Stimulated activated naive CD4-positive, alpha-beta T cell treated with Interleukin-2 at 50 U/mL for 16 hours (primary cell): ENCODE results near the gene SLC35A1.

Source experiments
- DNase-seq: peaks from one replicate; lab custom pipeline; 2025; lab: John Stamatoyannopoulos, UW

Gene SLC35A1

DNA sequence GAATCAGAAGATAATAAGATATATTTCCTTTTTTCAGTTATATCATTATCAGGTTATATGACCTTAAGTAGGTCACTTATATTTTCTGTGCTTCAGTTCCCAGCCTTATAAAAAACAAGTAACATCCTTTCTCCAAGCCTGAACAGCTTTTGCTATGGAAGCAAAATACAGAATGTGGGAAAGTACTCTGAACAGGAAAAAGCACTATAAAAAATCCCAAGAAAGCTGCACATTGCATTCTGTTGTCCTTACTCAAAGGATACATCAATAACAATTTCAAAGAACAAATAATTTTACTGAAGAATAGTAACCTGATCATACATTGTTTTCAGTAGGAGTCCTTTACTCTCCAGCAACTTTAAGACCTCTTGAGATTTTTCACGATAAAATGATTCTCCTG lies 56.4 kb downstream of the SLC35A1 start:
- no peak for DNase-seq

DNA sequence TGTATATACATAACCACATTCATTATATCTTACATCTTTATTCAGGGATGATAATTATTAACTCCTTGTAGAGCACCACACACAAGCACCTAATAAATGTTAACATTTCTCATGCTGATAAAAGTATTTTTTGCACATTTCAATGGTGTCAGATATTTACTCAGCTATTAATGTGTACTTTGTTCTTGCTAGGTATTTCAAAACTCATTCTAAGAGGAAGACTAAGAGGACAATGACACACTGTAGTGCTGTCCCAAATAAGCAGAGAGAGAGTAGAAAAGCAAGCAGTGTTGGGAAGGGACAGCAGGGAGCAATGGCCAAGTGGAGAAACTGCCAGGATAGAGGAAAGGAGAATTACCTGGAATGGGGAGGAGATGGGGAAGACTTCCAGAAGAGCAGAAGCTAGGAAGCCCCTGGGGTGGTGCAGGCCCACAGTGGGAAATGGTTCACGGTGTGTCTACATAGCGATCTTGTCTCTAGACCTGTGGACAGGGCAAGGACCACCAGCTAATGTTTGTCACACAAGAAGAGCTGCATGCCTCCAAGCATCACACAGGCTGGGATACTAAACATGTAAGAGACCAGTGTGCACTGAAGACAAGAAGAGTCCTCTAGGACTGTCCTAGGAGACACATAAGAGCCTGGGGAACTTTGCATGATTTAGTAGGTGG lies 61.7 kb downstream of the SLC35A1 start:
- DNase-seq = no peak

- DNase-seq = no peak
Measured at GRCh38 chr6:87538510-87539260, 65.9 kb downstream of the SLC35A1 start.

DNA sequence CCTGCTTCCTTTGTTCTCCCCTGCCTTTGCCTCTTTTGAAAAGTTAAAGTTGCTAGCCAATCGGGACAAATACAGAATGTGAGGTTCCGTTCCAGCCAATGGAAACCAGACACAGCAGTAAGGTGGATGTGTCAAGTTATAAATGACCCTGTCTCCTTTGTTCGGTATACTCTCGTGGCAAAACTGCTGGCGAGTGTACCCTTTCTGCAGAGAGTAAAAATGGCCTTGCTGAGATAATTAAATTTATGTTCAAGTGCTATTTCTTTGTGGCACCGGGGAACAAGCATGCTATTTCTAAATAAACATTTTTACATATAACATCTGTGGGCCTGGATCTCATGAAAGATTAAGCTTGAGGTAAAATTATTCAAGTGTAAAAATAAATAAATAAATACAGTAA lies 66.8 kb downstream of the SLC35A1 start:
- DNase-seq = no peak

DNA sequence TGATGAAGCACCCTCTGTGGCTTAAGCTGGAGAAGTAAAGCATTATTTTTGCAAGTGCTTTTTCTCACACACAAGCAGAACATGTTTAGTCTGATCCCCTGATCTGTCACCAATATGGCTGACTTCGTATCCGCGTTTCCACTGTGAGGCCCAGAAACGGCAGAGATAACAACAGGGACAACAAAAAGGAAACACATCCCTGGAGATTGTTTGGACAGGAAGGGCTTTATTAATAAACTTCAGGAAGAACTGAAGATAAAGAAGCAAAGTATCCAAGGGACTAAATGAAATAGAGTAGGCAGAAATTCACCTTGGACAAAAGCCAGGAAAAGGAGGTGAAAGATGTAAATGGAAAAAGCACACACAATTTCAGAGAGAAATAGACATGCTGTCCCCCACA lies 67.8 kb downstream of the SLC35A1 start:
- no peak for DNase-seq

GRCh38 chr6:87541041-87541440 lies 68.3 kb downstream of the SLC35A1 start:
- DNase-seq = no peak

GRCh38 chr6:87541744-87542143 lies 69.0 kb downstream of the SLC35A1 start:
- no peak for DNase-seq

GRCh38 chr6:87543696-87544473 lies 71.1 kb downstream of the SLC35A1 start:
- no peak for DNase-seq

- DNase-seq = no peak
Measured at GRCh38 chr6:87544474-87544735, 71.6 kb downstream of the SLC35A1 start.

GRCh38 chr6:87551799-87552198 lies 79.0 kb downstream of the SLC35A1 start:
- no peak for DNase-seq

DNA sequence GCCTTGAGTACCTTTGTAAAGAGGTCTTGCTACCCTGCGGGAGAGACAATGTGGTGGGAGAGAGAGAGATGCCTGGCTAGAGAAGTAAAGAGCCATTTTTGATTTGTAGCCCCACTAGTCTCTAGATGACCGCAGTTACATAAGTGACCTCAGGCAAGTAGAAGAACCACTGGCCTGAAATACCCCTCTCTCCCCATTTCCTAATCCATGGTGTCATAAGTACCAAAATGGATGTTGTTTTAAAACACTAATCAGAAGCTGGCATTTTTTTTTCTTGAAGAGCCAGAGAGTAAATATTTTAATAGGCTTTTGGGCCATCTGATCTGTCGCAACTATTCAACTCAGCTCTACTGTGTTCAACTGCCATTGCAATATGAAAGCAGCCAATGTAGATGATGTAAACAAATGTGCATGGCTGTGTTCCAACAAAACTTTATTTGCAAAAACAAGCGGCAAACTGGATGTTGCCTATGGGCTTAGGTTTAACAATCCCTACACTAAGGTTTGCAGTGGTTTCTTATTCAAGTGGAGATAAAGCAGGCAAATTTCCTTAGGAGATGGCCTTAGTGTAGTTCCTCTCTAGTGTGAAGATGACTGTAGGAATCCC lies 80.5 kb downstream of the SLC35A1 start:
- no peak for DNase-seq

DNA sequence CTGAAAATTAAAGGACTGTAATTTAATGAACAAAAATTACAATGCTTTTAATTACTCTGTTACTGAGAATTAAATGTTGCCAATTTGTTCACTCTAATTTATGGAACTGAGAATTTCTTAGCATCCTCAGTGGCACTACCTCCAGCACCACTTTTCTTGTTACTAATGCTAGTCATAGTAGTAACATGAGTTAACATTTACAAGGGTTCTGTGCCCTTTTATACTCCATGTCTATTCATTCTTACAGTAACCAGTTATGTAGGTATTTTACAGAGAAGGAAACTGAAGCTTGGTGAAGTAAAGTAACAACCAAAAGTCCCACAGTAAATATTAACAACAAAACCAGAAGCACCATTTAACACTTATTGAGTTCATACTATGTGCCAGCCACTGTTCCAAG lies 82.7 kb downstream of the SLC35A1 start:
- no peak for DNase-seq

GRCh38 chr6:87558446-87558845 lies 85.7 kb downstream of the SLC35A1 start:
- no peak for DNase-seq

- no peak for DNase-seq
Measured at GRCh38 chr6:87561017-87561416, 88.2 kb downstream of the SLC35A1 start.
